Keratinocyte (primary cell): ENCODE results near the gene C1orf167. TPM values are rescaled to one million over a fixed set of nuclear protein-coding genes. Genes with fewer than 3 reads are reported as not detected.

Source experiments
- DNase-seq: peaks from one replicate; pipeline ENCODE4 v3.0.0-alpha.2; 2011; ENCODE audit warnings: low read depth, missing footprints, low spot score
- FAIRE-seq: peaks from 2 replicates; lab custom pipeline; 2011; peaks lifted over from hg19 to GRCh38; lab: Jason Lieb, UNC
- H2AFZ ChIP-seq: 2 replicates; pipeline ENCODE4 v1.6.0; 2012; ENCODE audit warnings: low read length, control low read depth, inconsistent platforms; ENCODE audit not compliant: control insufficient read depth
- H3K27ac ChIP-seq: 2 replicates; pipeline ENCODE4 v1.5.1; 2011; ENCODE audit warnings: low read length; ENCODE audit not compliant: control insufficient read depth, insufficient read depth
- H3K27me3 ChIP-seq: 3 replicates; pipeline ENCODE4 v1.6.0; 2011; ENCODE audit warnings: low read length; ENCODE audit not compliant: control insufficient read depth, insufficient read depth; ENCODE audit errors: extremely low read depth
- H3K36me3 ChIP-seq, 2 experiments: 2 replicates in 1 of 2; 3 replicates in 1 of 2; pipeline ENCODE4 v1.5.1; 2011; ENCODE audit warnings: low read length in 2 of 2, mild to moderate bottlenecking in 1 of 2; ENCODE audit not compliant: control insufficient read depth in 2 of 2, insufficient read depth in 2 of 2; ENCODE audit errors: extremely low read depth in 1 of 2
- H3K4me1 ChIP-seq: 3 replicates; pipeline ENCODE4 v1.5.1; 2011; ENCODE audit warnings: low read length; ENCODE audit not compliant: control insufficient read depth, insufficient read depth; ENCODE audit errors: extremely low read depth
- H3K4me2 ChIP-seq: 3 replicates; pipeline ENCODE4 v1.6.0; 2011; ENCODE audit warnings: low read depth, low read length; ENCODE audit not compliant: control insufficient read depth, insufficient read depth; ENCODE audit errors: extremely low read depth
- H3K4me3 ChIP-seq, 3 experiments: fragments of 200-600 bp in 1 of 3; sonication (generic) in 1 of 3; 2 replicates in 2 of 3; 3 replicates in 1 of 3; pipeline ENCODE4 v1.5.1; 2011 to 2016; ENCODE audit warnings: low read length in 3 of 3, mild to moderate bottlenecking in 3 of 3, control low read depth in 2 of 3, inconsistent platforms in 1 of 3, low read depth in 1 of 3, mixed read lengths in 1 of 3, mixed run types in 1 of 3, moderate library complexity in 1 of 3; ENCODE audit not compliant: control insufficient read depth in 2 of 3, insufficient read depth in 2 of 3; ENCODE audit errors: extremely low read depth in 1 of 3
- H3K79me2 ChIP-seq: 2 replicates; pipeline ENCODE4 v1.6.0; 2012; ENCODE audit warnings: low read length; ENCODE audit not compliant: control insufficient read depth, insufficient read depth
- H3K9ac ChIP-seq: 3 replicates; pipeline ENCODE4 v1.6.0; 2011; ENCODE audit warnings: low read length; ENCODE audit not compliant: control insufficient read depth, insufficient read depth; ENCODE audit errors: extremely low read depth
- H3K9me1 ChIP-seq: 3 replicates; pipeline ENCODE4 v1.6.0; 2011; ENCODE audit warnings: low read length; ENCODE audit not compliant: control insufficient read depth, insufficient read depth; ENCODE audit errors: extremely low read depth
- H3K9me3 ChIP-seq: 2 replicates; pipeline ENCODE4 v1.5.1; 2012; ENCODE audit warnings: low read depth, low read length; ENCODE audit not compliant: control insufficient read depth
- H4K20me1 ChIP-seq: 3 replicates; pipeline ENCODE4 v1.6.0; 2011; ENCODE audit warnings: low read length; ENCODE audit not compliant: control insufficient read depth, insufficient read depth; ENCODE audit errors: extremely low read depth
- CTCF ChIP-seq, 3 experiments: IDR thresholded peaks in 1 of 3; conservative IDR thresholded peaks in 1 of 3; optimal IDR thresholded peaks in 1 of 3; 2 replicates in 2 of 3; 3 replicates in 1 of 3; pipeline versions ENCODE3 to v1.5.1; 2011; ENCODE audit warnings: low read length in 3 of 3, mild to moderate bottlenecking in 3 of 3, moderate library complexity in 2 of 3, control low read depth in 1 of 3, inconsistent platforms in 1 of 3; ENCODE audit not compliant: insufficient read depth in 2 of 3; ENCODE audit errors: extremely low read depth in 1 of 3
- EZH2 ChIP-seq: IDR thresholded peaks from one replicate; pipeline ENCODE4 v1.6.1; 2012; ENCODE audit warnings: inconsistent platforms, mild to moderate bottlenecking, low read length, moderate library complexity
- dilution Hi-C: fragments of 300-500 bp; cut with MboI; formaldehyde crosslinking; loops from one replicate; pipeline ENCODE4 v1.7.0; 2020; ENCODE audit warnings: low sequenced_read_pairs; ENCODE audit not compliant: extremely low pct_ligation_motif_present
- polyA plus RNA-seq, 5 experiments: library from polyadenylated mRNA; depleted of rRNA in 3 of 5; stranded (reverse) in 3 of 5; stranded (forward) in 1 of 5; unstranded in 1 of 5; fragments of >200 nt; gene quantifications; 1 replicate in 1 of 5; 2 replicates in 3 of 5; 3 replicates in 1 of 5; pipeline versions ENCODE4 v1.2.1 to v1.2.3, GENCODE V29; 2011 to 2012; ENCODE audit warnings: missing spikeins in 2 of 5, low read depth in 1 of 5, low replicate concordance in 1 of 5

The C1orf167 gene
- polyA plus RNA-seq, 1 donor (not counting 4 experiments of a cell fraction or from before 2014, with no cell fraction given), result not detected

GRCh38 chr1:11779715-11780379, 17.9 kb downstream of the C1orf167 start:
- dilution Hi-C loops, result no loop called here

GRCh38 chr1:11780380-11781147, 18.6 kb downstream of the C1orf167 start:
- Histone ChIP-seq H4K20me1 (no peaks in the 10 kb centered on the region), H3K79me2 (no peaks in the 10 kb centered on the region), H3K4me3 (no peak overlapping the region), H3K36me3 (no peaks in the 10 kb centered on the region), H3K27ac (no peak overlapping the region), H3K9me1 (no peaks in the 10 kb centered on the region), H2AFZ (no peak overlapping the region), H3K4me1 (peaks cover 4% of the 10 kb centered on the region), H3K27me3 (no peaks in the 10 kb centered on the region), H3K9ac (no peak overlapping the region), H3K9me3 (no peaks in the 10 kb centered on the region), H3K4me2 (no peak overlapping the region)
- dilution Hi-C loops, result no loop called here
- FAIRE-seq, result no peak
- no peak for DNase-seq
- no peak for TF ChIP-seq EZH2
- no peak for TF ChIP-seq CTCF (optimal IDR thresholded peaks at IDR 0.05 in 1 of 3, IDR thresholded peaks at IDR 0.05 in 1 of 3, conservative IDR thresholded peaks at IDR 0.05 in 1 of 3; ENCODE audit: extremely low read depth in 1 of 3, insufficient read depth in 2 of 3, low read length in 3 of 3)

More at GRCh38 chr1:11779715-11780379, 17.9 kb downstream of the C1orf167 start:
- Histone ChIP-seq H3K4me1 (peaks cover 4% of the 10 kb centered on the region), H3K9me3 (no peaks in the 10 kb centered on the region), H3K79me2 (no peaks in the 10 kb centered on the region), H3K4me2 (no peak overlapping the region), H3K27me3 (no peaks in the 10 kb centered on the region), H3K9me1 (no peaks in the 10 kb centered on the region), H3K36me3 (no peaks in the 10 kb centered on the region), H3K27ac (no peak overlapping the region), H4K20me1 (no peaks in the 10 kb centered on the region), H3K9ac (no peak overlapping the region), H2AFZ (no peak overlapping the region), H3K4me3 (no peak overlapping the region)
- no peak for FAIRE-seq
- no peak for TF ChIP-seq CTCF (optimal IDR thresholded peaks at IDR 0.05 in 1 of 3, IDR thresholded peaks at IDR 0.05 in 1 of 3, conservative IDR thresholded peaks at IDR 0.05 in 1 of 3; ENCODE audit: extremely low read depth in 1 of 3, insufficient read depth in 2 of 3, low read length in 3 of 3)
- no peak for TF ChIP-seq EZH2
- no peak for DNase-seq
